G401 (cell line): Measurements from ENCODE around the gene GARRE1. TPM values are rescaled to one million over a fixed set of nuclear protein-coding genes. Genes with fewer than 3 reads are reported as not detected.
"Not testable (repeated sequence)": the region's sequence is repeated elsewhere in the genome, so short reads cannot be mapped to it uniquely, and the experiment has no call there.

Experiments
- DNase-seq: peaks from one replicate; pipeline ENCODE4 v3.0.0-alpha.2; 2015; ENCODE audit warnings: low spot score
- in situ Hi-C: cut with HindIII; loops from 2 replicates; pipeline ENCODE4 v1.10.0; 2016; ENCODE audit warnings: low sequenced_read_pairs, mixed read lengths
- total RNA-seq: library from RNA; depleted of rRNA; stranded (reverse); fragments of >200 nt; shearing (Covaris generic); gene quantifications from 2 replicates; pipeline ENCODE4 v1.2.3, GENCODE V29; 2014; rRNA removed

Gene GARRE1, protein sequence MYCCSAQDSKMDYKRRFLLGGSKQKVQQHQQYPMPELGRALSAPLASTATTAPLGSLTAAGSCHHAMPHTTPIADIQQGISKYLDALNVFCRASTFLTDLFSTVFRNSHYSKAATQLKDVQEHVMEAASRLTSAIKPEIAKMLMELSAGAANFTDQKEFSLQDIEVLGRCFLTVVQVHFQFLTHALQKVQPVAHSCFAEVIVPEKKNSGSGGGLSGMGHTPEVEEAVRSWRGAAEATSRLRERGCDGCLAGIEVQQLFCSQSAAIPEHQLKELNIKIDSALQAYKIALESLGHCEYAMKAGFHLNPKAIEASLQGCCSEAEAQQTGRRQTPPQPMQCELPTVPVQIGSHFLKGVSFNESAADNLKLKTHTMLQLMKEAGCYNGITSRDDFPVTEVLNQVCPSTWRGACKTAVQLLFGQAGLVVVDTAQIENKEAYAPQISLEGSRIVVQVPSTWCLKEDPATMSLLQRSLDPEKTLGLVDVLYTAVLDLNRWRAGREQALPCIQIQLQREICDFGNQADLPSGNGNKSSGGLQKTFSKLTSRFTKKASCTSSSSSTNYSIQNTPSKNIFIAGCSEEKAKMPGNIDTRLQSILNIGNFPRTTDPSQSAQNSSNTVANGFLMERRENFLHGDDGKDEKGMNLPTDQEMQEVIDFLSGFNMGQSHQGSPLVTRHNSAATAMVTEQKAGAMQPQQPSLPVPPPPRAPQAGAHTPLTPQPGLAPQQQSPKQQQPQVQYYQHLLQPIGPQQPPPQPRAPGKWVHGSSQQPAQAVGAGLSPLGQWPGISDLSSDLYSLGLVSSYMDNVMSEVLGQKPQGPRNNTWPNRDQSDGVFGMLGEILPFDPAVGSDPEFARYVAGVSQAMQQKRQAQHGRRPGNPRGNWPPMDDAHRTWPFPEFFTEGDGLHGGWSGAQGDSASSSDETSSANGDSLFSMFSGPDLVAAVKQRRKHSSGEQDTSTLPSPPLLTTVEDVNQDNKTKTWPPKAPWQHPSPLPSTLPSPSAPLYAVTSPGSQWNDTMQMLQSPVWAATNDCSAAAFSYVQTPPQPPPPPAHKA (N-terminal part only)
- 15.9 and 18.5 TPM in 2 replicates for total RNA-seq

DNA sequence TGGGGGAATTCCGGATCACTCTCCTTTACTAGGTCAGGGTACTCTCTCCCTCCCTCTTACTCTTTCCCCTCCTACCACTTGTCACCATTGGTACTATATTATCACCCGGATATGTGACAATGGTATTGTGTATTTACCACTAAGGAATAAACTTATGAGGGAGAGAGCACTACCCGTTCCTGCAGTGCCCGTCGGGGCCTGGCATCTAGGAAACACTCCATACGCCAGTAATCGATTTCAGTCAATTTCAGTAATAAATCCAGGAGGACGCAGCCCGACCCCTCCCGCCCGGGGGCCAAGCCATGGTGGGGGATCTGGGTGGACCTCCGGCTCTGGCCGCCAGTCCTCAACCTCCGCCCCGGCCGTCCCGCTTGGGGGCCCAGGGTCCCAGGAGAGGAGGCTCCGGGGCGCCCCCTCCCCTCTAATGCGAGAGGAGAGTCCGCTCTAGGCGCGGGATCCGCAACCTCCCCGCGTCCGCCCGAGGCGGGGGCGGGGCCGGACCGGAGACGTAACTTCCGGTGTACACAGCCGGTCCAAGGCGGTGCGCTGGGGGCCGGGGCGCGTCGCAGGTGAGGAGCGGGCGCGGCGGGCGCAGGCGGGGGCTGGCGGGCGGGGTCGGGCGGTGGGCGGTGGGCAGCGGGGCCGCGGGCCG, at the start of gene GARRE1:
TSS of gene GARRE1 (plus strand) at position 509 of the 652 bp plus-strand sequence. CDS start 45,920 bp downstream, outside the sequence.
- peak; percentile 82 for DNase-seq
- in situ Hi-C loops, result no loop called here

DNA sequence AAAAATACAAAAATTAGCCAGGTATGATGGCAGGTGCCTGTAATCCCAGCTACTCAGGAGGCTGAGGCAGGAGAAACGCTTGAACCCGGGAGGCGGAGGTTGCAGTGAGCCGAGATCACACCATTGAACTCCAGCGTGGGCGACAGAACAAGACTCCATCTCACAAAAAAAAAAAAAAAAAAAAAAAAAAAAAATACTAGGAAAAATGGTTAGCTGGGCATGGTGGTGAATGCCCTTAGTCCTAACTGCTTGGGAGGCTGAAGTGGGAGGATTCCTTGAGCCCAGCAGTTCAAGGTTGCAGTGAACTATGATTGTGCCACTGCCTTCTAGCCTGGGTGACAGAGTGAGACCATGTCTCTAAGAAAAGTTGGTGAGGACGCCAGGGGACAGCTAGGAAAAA, 49.0 kb upstream of the GARRE1 start:
- in situ Hi-C loops, result not testable (repeated sequence)

DNA sequence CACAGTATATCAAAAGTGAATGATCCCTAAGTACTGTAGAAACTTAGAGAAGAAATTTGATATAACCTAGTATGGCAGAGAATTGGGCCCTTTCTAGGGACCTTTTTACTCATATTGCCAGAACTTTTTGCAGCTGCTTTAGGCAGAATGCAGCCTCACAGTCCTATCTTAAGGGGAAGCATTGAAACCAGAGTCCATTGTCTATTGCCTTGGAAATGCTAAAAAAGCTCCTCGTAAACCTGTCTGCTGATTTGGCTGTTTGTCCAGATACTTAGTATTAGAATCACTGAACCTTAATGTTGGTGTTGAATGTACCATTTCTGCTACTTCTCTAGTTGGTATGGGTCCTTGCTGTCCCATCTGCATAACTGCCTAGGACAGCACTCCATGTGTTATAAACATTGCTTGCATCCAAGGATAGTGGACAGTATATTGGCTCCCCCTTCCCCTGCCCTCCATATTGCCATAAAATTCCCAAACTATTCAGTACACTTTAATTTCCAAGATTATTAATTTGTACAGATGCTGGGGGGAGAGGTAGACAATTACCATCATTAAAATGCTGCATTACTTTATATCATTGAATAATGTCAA, 46.0 kb upstream of the GARRE1 start:
- no peak for DNase-seq
- in situ Hi-C loops, result no loop called here

More for the DNA sequence above, 49.0 kb upstream of the GARRE1 start:
- not testable (repeated sequence) for DNase-seq

DNA sequence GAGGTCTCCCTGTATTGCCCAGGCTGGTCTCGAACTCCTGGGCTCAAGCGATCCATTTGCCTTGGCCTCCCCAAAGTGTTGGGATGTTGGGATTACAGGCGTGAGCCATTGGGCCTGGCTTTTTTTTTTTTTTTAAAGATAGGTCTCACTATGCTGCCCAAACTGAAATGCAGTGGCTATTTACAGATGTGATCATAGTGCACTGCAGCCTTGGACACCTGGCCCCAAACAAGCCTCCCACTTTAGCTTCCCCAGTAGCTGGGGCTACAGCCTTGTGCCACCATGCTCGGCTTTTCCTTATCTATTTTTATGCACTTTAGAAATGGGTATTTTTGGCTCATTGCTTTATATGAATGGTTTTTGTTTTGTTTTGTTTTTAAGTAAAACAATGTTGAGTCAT, 44.6 kb upstream of the GARRE1 start:
- in situ Hi-C loops, result no loop called here
- DNase-seq, result no peak

DNA sequence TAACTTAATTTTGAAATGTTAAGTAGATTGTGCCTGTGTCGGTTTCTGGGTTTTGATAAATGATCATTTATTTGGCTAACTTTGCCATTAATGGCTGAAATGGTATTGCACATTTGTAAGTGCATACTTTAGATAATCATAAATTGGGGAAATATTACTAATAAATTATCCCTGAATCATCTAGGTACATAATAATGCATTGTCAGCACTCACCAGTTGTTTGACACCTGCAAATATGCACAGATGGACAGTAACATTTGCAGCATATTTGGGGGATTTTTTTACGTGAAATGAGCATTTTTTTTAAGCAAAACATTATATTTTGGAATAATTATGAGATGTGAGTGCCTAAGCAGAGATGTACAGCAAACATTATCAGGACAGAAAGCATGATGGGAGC, 41.1 kb upstream of the GARRE1 start:
- in situ Hi-C loops, result no loop called here
- no peak for DNase-seq

DNA sequence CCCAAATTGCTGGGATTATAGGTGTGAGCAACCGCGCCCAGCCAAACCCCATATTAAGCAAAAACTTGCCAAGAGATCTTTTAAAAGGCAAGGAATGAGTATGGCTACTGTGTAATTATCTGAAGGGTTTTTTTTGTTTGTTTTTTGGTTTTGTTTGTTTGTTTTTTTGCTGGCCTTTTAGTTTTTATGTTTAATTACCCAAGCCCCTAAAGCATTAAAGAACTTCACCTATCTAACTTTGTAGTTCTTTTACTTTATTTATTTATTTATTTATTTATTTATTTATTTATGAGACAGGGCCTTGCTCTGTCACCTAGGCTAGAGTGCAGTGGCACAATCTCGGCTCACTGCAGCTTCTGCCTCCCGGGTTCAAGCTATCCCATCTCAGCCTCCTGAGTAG, 40.3 kb upstream of the GARRE1 start:
- in situ Hi-C loops, result no loop called here
- DNase-seq, result no peak

DNA sequence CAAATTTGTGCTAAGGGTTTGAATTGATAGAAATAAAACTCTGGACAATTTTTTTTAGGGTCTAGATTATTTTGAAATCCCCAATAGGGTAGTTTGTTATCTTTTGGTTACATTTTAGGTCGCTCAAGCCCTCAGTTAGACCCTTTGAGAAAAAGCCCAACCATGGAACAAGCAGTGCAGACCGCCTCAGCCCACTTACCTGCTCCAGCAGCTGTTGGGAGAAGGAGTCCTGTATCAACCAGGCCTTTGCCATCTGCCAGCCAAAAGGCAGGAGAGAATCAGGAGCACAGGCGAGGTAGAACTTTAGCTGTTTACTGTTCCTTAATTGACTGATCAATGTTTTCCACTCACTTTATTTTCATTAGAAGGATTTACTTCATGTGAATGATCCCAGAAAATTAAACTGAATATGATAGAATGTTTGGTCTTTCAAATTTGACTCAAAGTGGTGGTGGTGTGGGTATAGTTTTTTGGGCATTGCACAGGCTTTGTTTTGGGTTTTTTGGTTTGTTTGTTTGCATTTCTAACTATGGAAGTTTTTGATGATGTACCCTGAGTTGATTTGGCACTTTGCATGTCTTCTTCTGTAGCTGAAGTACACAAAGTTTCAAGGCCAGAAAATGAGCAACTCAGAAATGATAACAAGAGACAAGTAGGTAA, 39.2 kb upstream of the GARRE1 start:
- in situ Hi-C loops, result no loop called here
- DNase-seq, result no peak

DNA sequence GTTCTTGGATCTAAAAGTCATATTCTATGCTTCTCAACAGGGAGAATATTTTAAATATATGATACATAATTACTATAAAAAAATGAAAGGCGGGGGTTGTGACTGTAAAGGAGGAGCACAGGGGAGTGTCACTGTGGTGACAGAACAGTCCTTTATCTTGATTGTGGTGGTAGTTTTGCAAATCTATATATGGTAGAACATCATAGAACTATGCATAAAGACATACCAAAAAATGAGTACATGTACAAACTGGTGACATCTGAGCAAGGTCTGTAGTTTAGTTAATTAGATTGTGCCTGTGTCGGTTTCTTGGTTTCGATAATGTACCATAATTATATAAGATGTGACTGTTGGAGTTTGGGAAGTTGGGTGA, 38.7 kb upstream of the GARRE1 start:
- DNase-seq, result no peak
- in situ Hi-C loops, result no loop called here

DNA sequence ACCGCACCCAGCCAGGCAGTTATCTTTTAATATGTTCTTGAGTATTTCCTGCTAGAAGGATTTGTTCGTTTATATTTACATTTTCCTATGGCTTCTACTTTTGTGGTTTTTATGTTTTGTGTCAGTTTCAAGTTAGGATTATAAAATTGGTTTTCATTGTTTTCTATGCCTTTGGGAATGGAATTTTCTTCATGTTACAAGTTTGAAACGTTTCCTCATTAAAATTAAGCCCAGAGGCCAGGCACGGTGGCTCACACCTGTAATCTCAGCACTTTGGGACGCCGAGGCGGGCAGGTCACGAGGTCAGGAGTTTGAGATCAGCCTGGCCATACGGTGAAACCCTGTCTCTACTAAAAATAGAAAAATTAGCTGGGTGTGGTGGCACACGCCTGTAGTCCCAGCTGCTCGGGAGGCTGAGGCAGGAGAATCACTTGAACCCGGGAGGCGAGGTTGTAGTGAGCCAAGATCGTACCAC, 37.6 kb upstream of the GARRE1 start:
- DNase-seq, in situ Hi-C loops: not testable (repeated sequence)

DNA sequence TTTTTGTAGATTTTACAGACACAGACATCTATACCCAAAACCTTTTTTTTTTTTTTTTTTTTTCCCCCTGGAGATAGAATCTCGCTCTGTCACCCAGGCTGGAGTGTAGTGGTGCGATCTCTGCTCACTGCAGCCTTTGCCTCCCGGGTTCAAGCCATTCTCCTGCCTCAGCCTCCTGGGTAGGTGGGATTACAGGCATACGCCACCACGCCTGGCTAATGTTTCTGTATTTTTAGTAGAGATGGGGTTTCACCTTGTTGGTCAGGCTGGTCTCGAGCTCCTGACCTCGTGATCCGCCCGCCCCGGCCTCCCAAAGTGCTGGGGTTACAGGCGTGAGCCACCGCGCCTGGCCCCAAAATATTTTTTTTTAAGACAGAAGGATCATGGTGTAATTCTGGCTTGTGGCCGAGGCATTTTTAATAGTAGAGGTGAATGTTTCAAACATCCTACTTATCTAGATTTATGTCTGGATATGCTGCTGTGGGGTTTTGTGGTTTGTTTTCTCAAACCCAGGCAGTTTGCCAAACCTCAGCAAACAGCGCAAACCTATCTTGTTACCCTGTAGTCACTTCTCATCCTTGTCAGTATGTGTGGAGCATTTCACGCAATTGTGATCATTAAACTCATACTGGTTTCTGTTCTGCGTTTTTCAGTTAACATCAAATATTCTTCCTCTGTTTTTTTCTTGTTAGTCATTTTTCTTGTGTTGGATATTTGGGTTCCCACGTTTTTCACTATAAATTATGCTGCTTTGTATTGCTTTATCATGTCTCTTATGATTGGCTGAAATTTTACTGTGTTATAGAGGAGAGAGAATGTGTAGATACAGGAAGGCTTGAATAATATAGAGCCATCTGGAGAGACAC, 36.2 kb upstream of the GARRE1 start:
- no peak for DNase-seq
- in situ Hi-C loops, result no loop called here

DNA sequence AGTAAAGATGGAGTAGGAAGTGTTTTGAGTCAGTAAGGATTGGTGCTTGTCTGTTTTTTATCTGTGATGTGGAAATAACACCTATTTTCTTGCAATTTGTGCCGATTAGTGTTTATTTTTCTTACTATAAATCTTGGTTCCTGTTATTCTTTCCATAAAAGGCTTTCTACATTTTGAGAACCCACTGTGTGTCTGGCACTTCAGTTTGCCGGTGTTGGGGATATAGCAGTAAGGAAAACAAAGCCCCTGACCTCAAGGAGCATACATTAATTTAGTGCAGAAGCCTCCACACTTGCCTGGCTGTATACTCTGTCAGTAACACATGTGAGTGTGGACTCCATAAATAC, 35.6 kb upstream of the GARRE1 start:
- no peak for DNase-seq
- in situ Hi-C loops, result no loop called here

DNA sequence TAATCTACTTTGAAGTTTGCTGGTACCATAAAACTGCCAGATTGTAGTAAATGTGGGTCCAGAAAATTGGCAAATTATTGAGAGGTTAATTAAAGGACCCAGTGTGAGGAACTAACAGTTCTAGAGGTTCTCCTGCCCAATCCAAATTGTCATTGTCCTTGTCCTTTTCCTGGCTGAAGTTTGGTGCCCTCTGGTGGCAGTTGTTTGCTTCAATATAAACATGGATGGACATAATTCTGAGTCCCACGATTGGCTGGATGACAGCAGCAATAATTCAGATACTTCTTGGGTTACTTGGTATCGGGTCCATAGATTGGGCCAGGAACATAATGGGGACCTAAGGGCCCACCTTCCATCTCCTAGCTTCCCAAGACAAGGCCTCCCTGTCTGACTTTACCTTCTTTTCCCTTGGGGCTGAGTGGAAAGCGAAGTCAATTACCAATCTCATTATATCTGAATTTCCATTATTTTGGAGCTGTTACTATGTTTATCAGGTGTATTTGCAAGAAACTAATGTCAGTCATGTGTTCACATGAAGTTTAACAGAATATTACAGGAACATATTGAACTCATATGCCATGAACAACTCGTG, 33.8 kb upstream of the GARRE1 start:
- in situ Hi-C loops, result no loop called here
- peak; percentile 77 for DNase-seq

DNA sequence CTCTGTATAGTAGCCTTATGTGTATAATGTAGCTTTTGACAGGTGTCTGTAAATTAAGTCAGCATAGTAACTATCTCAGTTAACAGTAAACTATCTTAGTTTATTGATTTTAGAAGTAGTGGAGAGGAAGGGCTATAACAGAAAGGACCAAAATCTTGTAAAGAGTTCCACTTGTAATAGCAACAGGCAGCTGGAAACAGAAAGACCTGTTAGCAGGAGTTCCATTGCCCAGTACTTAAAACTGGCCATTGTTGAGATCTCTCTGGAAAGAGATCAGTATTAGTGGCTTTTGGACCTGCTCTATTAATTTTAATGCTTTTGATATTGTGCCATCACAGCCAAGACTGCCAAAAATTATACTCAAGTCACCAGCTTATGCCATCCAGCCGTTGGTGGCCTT, 32.0 kb upstream of the GARRE1 start:
- in situ Hi-C loops, result no loop called here
- no peak for DNase-seq

DNA sequence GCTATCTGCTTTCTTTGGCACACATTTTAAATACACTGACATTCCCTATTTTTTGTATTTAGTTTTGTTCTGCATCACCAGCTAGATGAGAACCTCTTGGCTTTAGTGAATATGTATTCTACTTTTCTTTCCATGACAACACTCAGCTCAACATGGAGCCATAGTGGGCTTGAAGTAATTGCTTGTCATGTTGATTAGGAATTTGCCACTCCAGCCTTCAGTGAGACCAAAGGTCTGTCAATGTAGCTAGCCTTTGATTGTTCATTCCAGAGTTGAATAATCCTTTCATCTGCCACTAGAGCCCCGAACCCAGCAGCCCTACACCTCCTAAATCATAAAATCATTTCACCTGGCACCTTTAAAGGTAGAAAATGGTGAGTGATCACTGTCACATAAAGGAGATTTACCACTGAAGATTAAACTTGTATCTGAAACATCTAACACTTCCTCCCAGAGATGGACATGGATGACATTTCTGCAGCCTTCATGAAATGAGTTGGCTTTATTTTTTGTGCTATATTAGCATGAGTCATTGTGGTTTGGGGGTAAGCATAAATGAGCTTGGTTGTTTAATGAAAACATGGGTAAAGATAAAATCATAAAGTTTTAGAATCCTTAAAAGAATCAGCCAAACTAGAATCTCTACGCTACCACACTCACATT, 29.2 kb upstream of the GARRE1 start:
- in situ Hi-C loops, result no loop called here
- DNase-seq, result no peak

DNA sequence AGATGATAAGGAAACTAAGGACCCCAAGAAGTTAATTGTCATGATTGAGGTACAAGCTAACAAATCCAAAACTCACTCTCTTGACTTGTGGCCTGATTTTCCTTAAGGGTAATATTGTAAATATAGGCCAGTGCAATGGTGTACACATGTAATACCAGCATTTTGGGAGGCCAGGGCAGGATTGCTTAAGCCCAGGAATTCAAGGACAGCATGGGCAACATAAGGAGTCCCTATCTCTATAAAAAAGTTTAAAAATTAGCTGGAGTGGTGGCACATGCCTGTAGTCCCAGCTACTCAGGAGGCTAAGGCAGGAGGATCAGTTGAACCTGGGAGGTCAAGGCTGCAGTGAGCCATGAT, 28.7 kb upstream of the GARRE1 start:
- no peak for DNase-seq
- in situ Hi-C loops, result no loop called here

DNA sequence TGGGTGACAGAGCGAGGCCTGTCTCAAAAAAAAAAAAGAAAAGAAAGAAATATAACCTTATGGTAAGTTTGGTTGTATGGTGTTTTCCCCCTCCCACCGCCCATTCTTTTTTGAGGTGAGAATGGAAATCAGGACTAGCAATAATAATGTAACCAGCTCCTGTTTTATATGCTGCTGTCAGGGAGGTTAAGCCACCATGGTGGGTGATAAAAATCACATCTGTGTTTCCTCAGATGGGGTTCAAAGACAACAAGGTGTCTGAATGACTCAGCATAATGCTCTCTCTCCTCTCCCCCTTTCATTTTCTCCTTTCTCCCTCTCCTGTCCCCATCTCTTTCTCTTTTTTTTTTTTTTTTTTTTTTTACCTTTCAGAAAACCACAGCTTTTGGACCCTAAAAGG, 28.3 kb upstream of the GARRE1 start:
- DNase-seq, result no peak
- in situ Hi-C loops, result no loop called here

DNA sequence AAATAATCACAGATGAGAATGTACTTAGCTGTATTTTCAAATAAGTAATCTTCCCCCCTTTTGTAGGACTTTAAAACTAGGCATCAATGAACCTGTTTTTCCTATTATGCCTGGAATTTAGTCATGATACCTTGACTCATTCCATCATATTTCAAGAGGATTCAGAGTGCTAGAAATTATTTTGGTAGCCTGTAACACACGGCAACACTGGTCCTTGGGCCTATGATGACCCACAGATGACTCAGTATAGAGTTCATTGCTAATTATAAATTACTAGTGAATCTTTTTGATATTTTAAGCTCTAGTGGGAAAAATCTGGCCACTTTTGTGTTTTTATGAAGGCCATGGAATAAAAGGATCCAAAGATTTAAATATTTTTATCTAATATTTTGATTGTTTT, 26.0 kb upstream of the GARRE1 start:
- no peak for DNase-seq
- in situ Hi-C loops, result no loop called here
